Esophagus squamous epithelium (tissue), 4 donors: ENCODE measurements around the gene RAB24.

Experiments
- CTCF ChIP-seq, 6 experiments: fragments of 450-650 bp in 4 of 6; fragments of 200-600 bp in 2 of 6; sonication (generic) in 2 of 6; IDR thresholded peaks; one replicate each; pipeline ENCODE4 v1.5.1; 2016 to 2019; ENCODE audit warnings: antibody characterized with exemption in 6 of 6, mild to moderate bottlenecking in 4 of 6, moderate library complexity in 4 of 6
- POLR2A ChIP-seq, 4 donors: fragments of 450-650 bp; IDR thresholded peaks; one replicate each; pipeline ENCODE4 v1.6.1; 2017; ENCODE audit warnings: antibody characterized with exemption in 4 of 4, mild to moderate bottlenecking in 4 of 4, moderate library complexity in 3 of 4

- TF ChIP-seq CTCF (IDR thresholded peaks at IDR 0.05) (no peak), POLR2A (IDR thresholded peaks at IDR 0.05) (no peak)
These were observed 30.6 kb upstream of the RAB24 start for GRCh38 chr5:177334155-177334551.
